GM23338 (cell line): Measurements from ENCODE around the gene PHF21A. TPM values are rescaled to one million over a fixed set of nuclear protein-coding genes. Genes with fewer than 3 reads are reported as not detected.

Experiments used
- ETS1 ChIP-seq: IDR thresholded peaks from 2 replicates; pipeline ENCODE4 v1.6.1; 2016; ENCODE audit warnings: antibody characterized with exemption
- EZH2phosphoT487 ChIP-seq: fragments of 200-600 bp; sonication (generic); IDR thresholded peaks from one replicate; pipeline ENCODE4 v1.8.1; 2018; ENCODE audit warnings: antibody characterized with exemption; ENCODE audit not compliant: unreplicated experiment
- NANOG ChIP-seq: IDR thresholded peaks from 2 replicates; pipeline ENCODE4 v1.6.1; 2016; ENCODE audit warnings: antibody characterized with exemption, borderline replicate concordance
- POLR2AphosphoS5 ChIP-seq: IDR thresholded peaks from 2 replicates; pipeline ENCODE4 v1.6.1; 2016; ENCODE audit warnings: antibody characterized with exemption, low read depth
- STAT1 ChIP-seq: IDR thresholded peaks from one replicate; pipeline ENCODE4 v1.6.1; 2016; ENCODE audit warnings: antibody characterized with exemption; ENCODE audit not compliant: unreplicated experiment
- ZNF114 ChIP-seq: fragments of 250-450 bp; sonication (Bioruptor Pico); IDR thresholded peaks from 2 replicates; pipeline ENCODE4 v1.5.0; 2020; ENCODE audit warnings: mild to moderate bottlenecking, moderate library complexity
- ZNF331 ChIP-seq: fragments of 250-450 bp; sonication (Bioruptor Pico); IDR thresholded peaks from 2 replicates; pipeline ENCODE4 v1.5.0; 2020; ENCODE audit warnings: low read depth, mild to moderate bottlenecking, moderate library complexity
- ZNF462 ChIP-seq: fragments of 250-450 bp; sonication (Bioruptor Pico); IDR thresholded peaks from 2 replicates; pipeline ENCODE4 v1.5.0; 2020; ENCODE audit warnings: mild to moderate bottlenecking, moderate library complexity
- polyA plus RNA-seq: library from polyadenylated mRNA; unstranded; fragments of >200 nt; fragmentation: Nextera tagmentation; extraction: Ambion mirVana; gene quantifications from 2 replicates; pipeline ENCODE4 v1.2.1, GENCODE V29; 2016
- total RNA-seq: library from RNA; depleted of rRNA; stranded (reverse); fragments of >200 nt; shearing (Covaris generic); gene quantifications from 2 replicates; pipeline ENCODE4 v1.2.3, GENCODE V29; 2014
- TF ChIP-seq, protein P1 (sequence below): IDR thresholded peaks from one replicate; pipeline ENCODE4 v1.6.1; 2018; ENCODE audit warnings: antibody characterized with exemption; ENCODE audit not compliant: unreplicated experiment

Gene PHF21A
- total and polyA plus RNA-seq, 2 experiments from 2014 or later = 21.7 to 23.6 TPM

DNA sequence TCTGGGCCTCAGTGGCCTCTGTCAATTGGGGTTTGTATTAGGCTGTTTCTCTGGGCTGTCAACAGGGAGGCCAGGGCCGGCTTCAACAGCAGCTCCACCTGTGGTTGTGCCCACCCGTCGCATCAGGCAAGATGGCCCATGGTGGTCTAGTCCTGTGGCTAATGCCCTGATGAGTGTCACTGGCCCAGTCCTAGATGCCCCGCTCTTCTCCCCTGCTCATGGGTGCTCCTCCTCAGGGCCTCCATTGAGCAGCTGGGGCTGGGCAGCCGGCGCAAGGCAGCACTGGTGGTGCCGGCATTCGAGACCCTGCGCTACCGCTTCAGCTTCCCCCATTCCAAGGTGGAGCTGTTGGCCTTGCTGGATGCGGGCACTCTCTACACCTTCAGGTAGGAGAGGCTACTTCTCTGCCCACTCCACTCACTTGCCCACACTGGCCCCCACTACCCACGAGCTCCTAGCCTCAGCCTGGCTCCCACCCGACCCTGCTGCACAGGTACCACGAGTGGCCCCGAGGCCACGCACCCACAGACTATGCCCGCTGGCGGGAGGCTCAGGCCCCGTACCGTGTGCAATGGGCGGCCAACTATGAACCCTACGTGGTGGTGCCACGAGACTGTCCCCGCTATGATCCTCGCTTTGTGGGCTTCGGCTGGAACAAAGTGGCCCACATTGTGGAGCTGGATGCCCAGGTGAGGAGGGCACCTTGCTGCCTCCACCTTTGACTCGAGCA, 193.4 kb downstream of the PHF21A start (continued):
- TF ChIP-seq ZNF462 (CRISPR knock-in tag) (no peak), STAT1 (no peak), ETS1 (no peak), ZNF114 (CRISPR knock-in tag) (no peak), ZNF331 (CRISPR knock-in tag) (no peak), NANOG (no peak), POLR2AphosphoS5 (no peak; the same call in 1 of the 2 replicates), EZH2phosphoT487 (no peak)
- TF ChIP-seq, protein P1, sequence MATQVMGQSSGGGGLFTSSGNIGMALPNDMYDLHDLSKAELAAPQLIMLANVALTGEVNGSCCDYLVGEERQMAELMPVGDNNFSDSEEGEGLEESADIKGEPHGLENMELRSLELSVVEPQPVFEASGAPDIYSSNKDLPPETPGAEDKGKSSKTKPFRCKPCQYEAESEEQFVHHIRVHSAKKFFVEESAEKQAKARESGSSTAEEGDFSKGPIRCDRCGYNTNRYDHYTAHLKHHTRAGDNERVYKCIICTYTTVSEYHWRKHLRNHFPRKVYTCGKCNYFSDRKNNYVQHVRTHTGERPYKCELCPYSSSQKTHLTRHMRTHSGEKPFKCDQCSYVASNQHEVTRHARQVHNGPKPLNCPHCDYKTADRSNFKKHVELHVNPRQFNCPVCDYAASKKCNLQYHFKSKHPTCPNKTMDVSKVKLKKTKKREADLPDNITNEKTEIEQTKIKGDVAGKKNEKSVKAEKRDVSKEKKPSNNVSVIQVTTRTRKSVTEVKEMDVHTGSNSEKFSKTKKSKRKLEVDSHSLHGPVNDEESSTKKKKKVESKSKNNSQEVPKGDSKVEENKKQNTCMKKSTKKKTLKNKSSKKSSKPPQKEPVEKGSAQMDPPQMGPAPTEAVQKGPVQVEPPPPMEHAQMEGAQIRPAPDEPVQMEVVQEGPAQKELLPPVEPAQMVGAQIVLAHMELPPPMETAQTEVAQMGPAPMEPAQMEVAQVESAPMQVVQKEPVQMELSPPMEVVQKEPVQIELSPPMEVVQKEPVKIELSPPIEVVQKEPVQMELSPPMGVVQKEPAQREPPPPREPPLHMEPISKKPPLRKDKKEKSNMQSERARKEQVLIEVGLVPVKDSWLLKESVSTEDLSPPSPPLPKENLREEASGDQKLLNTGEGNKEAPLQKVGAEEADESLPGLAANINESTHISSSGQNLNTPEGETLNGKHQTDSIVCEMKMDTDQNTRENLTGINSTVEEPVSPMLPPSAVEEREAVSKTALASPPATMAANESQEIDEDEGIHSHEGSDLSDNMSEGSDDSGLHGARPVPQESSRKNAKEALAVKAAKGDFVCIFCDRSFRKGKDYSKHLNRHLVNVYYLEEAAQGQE = no peak
